ENCODE measurements around the gene SORCS2. TPM values are rescaled to one million over a fixed set of nuclear protein-coding genes. Genes with fewer than 3 reads are reported as not detected.

SORCS2 gene
- total RNA-seq, 4 donors from 2014 or later, result 0.48 to 1.8 (median 0.68) TPM; not detected in 1

DNA sequence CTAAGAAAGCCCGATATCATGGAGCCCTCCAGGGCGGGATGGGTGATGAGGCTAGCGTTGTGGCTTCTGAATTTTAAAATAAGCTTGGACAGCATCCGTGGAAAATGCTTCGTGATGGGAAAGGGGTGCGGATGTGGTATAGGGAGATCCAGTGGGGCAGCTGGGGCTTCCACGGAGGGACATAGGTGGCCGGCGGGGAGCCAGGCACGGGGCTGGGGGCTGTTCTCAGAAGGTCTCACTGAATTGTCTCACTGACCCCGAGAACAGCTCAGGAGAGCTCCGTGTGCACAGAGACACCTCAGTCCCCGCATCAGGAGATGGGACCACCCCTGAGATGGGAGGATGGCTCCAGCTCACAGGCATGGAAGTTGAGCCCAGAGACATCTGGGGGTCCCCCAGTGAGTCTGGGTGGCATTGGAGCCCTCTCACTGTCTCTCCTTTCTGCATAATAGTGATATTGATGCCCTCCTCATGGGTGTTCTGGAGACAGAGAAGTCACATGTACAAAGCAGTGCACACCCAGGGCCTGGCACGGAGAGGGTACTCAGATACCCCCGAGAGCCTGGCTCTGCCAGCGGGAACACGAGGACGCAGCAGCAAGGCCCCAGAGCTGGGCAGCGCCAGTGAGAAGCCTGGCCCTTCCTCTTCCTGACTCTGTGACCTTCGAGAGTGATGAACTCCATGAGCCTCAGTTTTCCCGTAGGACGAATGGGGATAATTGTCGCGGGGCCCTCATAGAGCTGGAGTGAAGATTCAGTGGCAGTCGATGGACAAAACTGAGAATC is 313.0 kb downstream of the SORCS2 start:
- no peak for DNase-seq
- WGBS, 2 donors (ENCODE audit: low coverage in 1 of 2), result 82 to 91% methylated on average over 2 to 25 of the region's 25 CpGs
- intact Hi-C loops (cut with DNase I; ENCODE audit: low total_unique reads) (no loop called here), in situ Hi-C loops (cut with MboI; ENCODE audit: low pct_ligation_motif_present in 1 of 4, low pct_unique_long_range_greater_than_20kb in 1 of 4, low sequenced_read_pairs in 3 of 4) (no loop called here)
- Histone ChIP-seq H3K4me1 (no peaks in the 10 kb centered on the region), H3K9me3 (no peaks in the 10 kb centered on the region), H3K4me3 (no peak overlapping the region), H3K27me3 (no peaks in the 10 kb centered on the region), H3K27ac (no peak overlapping the region), H3K36me3 (no peaks in the 10 kb centered on the region)
- TF ChIP-seq POLR2A (IDR thresholded peaks at IDR 0.05) (no peak), POLR2AphosphoS5 (IDR thresholded peaks at IDR 0.05) (no peak), EP300 (IDR thresholded peaks at IDR 0.05; ENCODE audit: low read depth) (no peak)
- TF ChIP-seq, protein P1, sequence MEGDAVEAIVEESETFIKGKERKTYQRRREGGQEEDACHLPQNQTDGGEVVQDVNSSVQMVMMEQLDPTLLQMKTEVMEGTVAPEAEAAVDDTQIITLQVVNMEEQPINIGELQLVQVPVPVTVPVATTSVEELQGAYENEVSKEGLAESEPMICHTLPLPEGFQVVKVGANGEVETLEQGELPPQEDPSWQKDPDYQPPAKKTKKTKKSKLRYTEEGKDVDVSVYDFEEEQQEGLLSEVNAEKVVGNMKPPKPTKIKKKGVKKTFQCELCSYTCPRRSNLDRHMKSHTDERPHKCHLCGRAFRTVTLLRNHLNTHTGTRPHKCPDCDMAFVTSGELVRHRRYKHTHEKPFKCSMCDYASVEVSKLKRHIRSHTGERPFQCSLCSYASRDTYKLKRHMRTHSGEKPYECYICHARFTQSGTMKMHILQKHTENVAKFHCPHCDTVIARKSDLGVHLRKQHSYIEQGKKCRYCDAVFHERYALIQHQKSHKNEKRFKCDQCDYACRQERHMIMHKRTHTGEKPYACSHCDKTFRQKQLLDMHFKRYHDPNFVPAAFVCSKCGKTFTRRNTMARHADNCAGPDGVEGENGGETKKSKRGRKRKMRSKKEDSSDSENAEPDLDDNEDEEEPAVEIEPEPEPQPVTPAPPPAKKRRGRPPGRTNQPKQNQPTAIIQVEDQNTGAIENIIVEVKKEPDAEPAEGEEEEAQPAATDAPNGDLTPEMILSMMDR (IDR thresholded peaks at IDR 0.05), result no peak

DNA sequence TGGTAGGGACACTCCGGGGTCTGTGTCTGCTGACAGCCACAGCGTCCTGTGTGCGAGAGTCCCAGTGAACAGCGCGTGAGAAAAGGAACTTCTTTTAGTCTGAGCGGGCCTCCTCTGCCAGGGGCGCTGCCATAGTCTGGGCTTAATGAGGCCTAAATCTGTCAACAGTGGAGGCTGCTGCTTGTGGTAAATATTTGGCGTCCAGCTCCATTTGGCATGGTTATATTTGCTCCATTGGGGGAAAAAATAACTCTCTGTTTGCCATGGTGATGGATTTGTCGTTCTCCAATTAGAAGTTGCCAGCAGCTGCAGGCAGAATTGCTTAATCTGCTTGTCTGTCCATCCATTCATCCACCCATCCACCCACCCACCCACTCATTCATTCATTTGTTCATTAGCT is 313.8 kb downstream of the SORCS2 start:
- TF ChIP-seq, protein P1 (IDR thresholded peaks at IDR 0.05), result no peak
- TF ChIP-seq POLR2A (IDR thresholded peaks at IDR 0.05) (no peak), POLR2AphosphoS5 (IDR thresholded peaks at IDR 0.05) (no peak), EP300 (IDR thresholded peaks at IDR 0.05; ENCODE audit: low read depth) (no peak)
- Histone ChIP-seq H3K9me3 (no peaks in the 10 kb centered on the region), H3K27ac (no peak overlapping the region), H3K4me3 (no peak overlapping the region), H3K4me1 (no peaks in the 10 kb centered on the region), H3K36me3 (no peaks in the 10 kb centered on the region), H3K27me3 (no peaks in the 10 kb centered on the region)
- WGBS, 2 donors (ENCODE audit: low coverage in 1 of 2), result 81% methylated on average over 7 of the region's 9 CpGs; no CpG with 5 or more reads in 1 of the 2 donors
- no peak for DNase-seq
- in situ Hi-C loops (cut with MboI; ENCODE audit: low pct_ligation_motif_present in 1 of 4, low pct_unique_long_range_greater_than_20kb in 1 of 4, low sequenced_read_pairs in 3 of 4) (no loop called here), intact Hi-C loops (cut with DNase I; ENCODE audit: low total_unique reads) (no loop called here)

DNA sequence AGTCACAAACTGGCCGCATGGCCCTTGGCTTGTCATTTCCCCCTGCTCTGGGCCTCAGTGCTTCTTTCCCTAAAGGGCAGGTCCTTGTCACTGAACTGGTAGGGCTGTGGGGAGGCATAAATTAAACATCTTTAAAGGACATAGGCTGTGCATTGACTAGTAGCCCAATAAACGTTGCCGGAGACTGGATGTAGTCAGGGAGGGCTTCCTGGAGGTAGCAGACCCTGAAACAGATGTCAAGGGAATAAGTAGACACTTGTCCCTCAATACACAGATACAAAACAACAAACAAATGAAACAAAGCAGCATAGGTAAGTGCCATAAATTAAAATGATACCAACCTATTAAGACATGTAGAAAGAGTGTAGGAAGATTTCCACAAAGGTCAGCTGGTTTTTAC is 314.2 kb downstream of the SORCS2 start:
- DNase-seq, result no peak
- H3K27me3 ChIP-seq, result no peaks in the 10 kb centered on the region
- no peaks in the 10 kb centered on the region for H3K9me3 ChIP-seq
- 76% methylated on average over 3 of the region's 3 CpGs; no CpG with 5 or more reads in 1 of the 2 donors for WGBS, 2 donors (ENCODE audit: low coverage in 1 of 2)
- intact Hi-C loops (cut with DNase I; ENCODE audit: low total_unique reads), result no loop called here
- no peaks in the 10 kb centered on the region for H3K36me3 ChIP-seq
- no peak for TF ChIP-seq POLR2A (IDR thresholded peaks at IDR 0.05)
- no peak for TF ChIP-seq POLR2AphosphoS5 (IDR thresholded peaks at IDR 0.05)
- TF ChIP-seq, protein P1 (IDR thresholded peaks at IDR 0.05), result no peak
- TF ChIP-seq EP300 (IDR thresholded peaks at IDR 0.05; ENCODE audit: low read depth), result no peak
- in situ Hi-C loops (cut with MboI; ENCODE audit: low pct_ligation_motif_present in 1 of 4, low pct_unique_long_range_greater_than_20kb in 1 of 4, low sequenced_read_pairs in 3 of 4), result no loop called here
- no peak overlapping the region for H3K4me3 ChIP-seq
- no peak overlapping the region for H3K27ac ChIP-seq
- H3K4me1 ChIP-seq, result no peaks in the 10 kb centered on the region

DNA sequence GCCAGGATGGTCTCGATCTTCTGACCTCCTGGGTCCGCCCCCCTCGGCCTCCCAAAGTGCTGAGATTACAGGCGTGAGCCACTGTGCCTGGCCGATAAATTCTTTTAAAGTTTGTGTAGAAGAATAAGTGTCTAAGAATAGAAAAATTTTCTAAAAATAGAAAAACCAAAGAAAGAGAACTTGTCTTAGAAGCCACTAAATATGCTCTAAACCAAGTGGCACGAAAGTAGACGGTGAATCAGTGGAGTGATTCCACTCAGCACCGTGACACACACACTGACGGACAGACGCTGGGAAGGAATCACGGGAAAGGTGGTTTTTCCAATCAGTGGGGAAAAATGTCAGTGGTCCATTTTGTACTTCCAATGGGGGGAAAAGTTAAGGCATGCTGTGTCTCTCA is 315.0 kb downstream of the SORCS2 start:
- no peaks in the 10 kb centered on the region for H3K27me3 ChIP-seq
- no peak for DNase-seq
- 37 to 81% methylated on average over 9 to 11 of the region's 11 CpGs for WGBS, 2 donors (ENCODE audit: low coverage in 1 of 2)
- TF ChIP-seq POLR2AphosphoS5 (IDR thresholded peaks at IDR 0.05) (no peak), EP300 (IDR thresholded peaks at IDR 0.05; ENCODE audit: low read depth) (no peak), POLR2A (IDR thresholded peaks at IDR 0.05) (no peak)
- TF ChIP-seq, protein P1 (IDR thresholded peaks at IDR 0.05), result no peak
- in situ Hi-C loops (cut with MboI; ENCODE audit: low pct_ligation_motif_present in 1 of 4, low pct_unique_long_range_greater_than_20kb in 1 of 4, low sequenced_read_pairs in 3 of 4), result no loop called here
- intact Hi-C loops (cut with DNase I; ENCODE audit: low total_unique reads), result no loop called here
- H3K36me3 ChIP-seq, result no peaks in the 10 kb centered on the region
- no peak overlapping the region for H3K4me3 ChIP-seq
- no peaks in the 10 kb centered on the region for H3K4me1 ChIP-seq
- no peak overlapping the region for H3K27ac ChIP-seq
- no peaks in the 10 kb centered on the region for H3K9me3 ChIP-seq
